AG04450 (cell line): Measurements from ENCODE around the gene CEP164. TPM values are rescaled to one million over a fixed set of nuclear protein-coding genes. Genes with fewer than 3 reads are reported as not detected.

Experiments used
- CTCF ChIA-PET: fragments of 300-600, 350-600 bp; formaldehyde crosslinking; extraction: SDS; loops from one replicate; lab custom pipeline; 2022; ENCODE audit warnings: antibody characterized with exemption, inconsistent platforms; lab: Charles Lee
- POLR2A ChIA-PET: fragments of 350-600 bp; formaldehyde crosslinking; extraction: SDS; loops from one replicate; lab custom pipeline; 2021; ENCODE audit warnings: antibody characterized with exemption, inconsistent platforms; lab: Yijun Ruan, JAX
- DNase-seq: peaks from one replicate; pipeline ENCODE4 v3.0.0-alpha.2; 2011; ENCODE audit warnings: low read depth, low spot score
- H3K27ac ChIP-seq: one replicate; pipeline ENCODE4 v1.5.1; 2012; ENCODE audit warnings: low read depth, low read length, control low read depth
- H3K27me3 ChIP-seq: one replicate; pipeline ENCODE4 v1.6.0; 2012; ENCODE audit warnings: low read length; ENCODE audit not compliant: control insufficient read depth, insufficient read depth
- H3K4me3 ChIP-seq: 2 replicates; pipeline ENCODE4 v1.5.1; 2011; ENCODE audit warnings: mild to moderate bottlenecking, low read depth, low read length, control low read depth
- H3K9me3 ChIP-seq: 2 replicates; pipeline ENCODE4 v1.5.1; 2012; ENCODE audit warnings: low read length; ENCODE audit not compliant: control insufficient read depth, insufficient read depth
- polyA plus RNA-seq: library from polyadenylated mRNA; depleted of rRNA; stranded (reverse); fragments of >200 nt; gene quantifications from 2 replicates; pipeline ENCODE4 v1.2.3, GENCODE V29; 2011
- TF ChIP-seq, protein P1 (sequence below): IDR thresholded peaks from 2 replicates; pipeline ENCODE4 v1.5.1; 2011; ENCODE audit warnings: low read depth, low read length, control low read depth, inconsistent platforms

Gene CEP164
- polyA plus RNA-seq, 1 experiment, result 22.5 TPM

DNA sequence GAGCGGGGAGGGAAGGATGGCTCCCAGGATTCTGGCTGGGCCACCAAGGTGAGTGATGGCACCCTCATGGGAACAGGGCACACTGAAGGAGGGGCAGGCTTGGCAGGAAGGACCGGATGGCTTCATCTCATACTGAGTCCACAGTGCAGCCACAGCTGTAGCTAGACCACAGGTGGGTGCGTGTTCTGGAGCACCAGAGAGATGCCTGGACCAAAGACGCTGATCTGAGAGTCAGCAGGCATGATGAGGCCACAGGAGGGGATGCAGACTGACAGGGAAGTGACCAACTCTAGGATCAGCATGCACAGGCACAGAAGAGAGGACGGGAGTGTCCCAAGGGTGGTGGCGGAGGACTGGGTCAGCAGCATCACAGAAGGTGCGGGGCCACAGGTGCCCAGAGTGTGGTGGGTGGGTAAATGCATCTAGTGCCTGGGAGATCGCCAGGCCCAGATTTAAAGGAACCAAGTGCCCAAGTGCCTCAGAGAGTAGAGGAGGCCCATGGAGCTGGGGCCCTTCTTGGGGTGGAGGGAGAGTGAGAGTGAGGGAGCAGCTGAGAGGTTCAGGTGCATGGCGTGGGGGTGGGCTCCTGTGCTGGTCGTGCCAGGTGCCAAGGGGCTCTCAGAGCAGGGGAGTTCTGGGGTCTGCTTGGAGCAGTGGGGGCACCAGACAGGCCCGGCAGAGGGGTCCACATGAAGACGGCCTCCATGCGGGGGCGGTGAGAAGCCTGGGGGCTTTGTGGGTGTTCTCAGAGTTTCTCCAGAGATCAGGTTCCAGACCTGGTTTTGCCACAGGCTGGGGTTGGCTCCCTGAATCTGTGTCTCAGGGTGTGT, 113.7 kb downstream of the CEP164 start:
- no peak for DNase-seq
- H3K9me3 ChIP-seq, result no peaks in the 10 kb centered on the region
- TF ChIP-seq, protein P1, sequence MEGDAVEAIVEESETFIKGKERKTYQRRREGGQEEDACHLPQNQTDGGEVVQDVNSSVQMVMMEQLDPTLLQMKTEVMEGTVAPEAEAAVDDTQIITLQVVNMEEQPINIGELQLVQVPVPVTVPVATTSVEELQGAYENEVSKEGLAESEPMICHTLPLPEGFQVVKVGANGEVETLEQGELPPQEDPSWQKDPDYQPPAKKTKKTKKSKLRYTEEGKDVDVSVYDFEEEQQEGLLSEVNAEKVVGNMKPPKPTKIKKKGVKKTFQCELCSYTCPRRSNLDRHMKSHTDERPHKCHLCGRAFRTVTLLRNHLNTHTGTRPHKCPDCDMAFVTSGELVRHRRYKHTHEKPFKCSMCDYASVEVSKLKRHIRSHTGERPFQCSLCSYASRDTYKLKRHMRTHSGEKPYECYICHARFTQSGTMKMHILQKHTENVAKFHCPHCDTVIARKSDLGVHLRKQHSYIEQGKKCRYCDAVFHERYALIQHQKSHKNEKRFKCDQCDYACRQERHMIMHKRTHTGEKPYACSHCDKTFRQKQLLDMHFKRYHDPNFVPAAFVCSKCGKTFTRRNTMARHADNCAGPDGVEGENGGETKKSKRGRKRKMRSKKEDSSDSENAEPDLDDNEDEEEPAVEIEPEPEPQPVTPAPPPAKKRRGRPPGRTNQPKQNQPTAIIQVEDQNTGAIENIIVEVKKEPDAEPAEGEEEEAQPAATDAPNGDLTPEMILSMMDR, result no peak
- H3K4me3 ChIP-seq, result no peak overlapping the region
- CTCF ChIA-PET, result no interaction called here
- peaks cover 36% of the 10 kb centered on the region for H3K27me3 ChIP-seq
- no peak overlapping the region for H3K27ac ChIP-seq
- POLR2A ChIA-PET, result no interaction called here

DNA sequence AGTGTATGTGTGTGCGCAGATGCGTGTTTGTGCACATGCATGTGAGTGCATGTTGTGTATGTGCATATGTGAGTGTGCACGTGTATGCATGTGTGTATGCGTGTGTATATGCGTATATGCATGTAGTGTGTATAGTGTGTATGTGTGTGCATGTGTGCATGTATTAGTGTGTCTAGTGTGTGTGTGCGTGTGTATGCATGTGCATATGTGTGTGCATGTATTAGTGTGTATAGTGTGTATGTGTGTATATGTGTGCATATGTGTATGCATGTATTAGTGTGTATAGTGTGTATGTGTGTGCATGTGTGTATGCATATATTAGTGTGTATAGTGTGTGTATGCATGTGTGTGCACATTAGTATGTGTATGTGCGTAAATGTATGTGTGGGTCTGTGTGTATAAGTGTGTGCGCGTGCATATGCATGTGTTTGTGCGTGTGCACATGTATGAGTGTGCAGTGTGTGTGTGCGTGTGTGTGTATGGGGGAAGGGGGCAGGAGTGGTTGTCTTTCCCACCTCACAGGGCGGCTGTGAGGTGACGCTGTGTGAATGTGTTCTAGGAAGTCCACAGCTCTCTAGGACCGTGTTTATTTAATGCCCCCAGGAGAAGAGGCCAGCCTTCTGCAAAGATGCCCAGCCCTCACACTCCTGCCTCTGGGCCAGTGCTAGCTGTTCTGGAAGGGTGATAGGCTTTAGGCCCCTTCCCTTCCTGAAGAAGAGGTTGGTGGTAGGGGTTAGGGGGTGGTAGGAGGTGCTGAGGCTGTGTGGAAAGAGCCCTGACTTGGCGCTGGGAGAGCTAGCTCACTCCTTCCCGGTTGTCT, 114.6 kb downstream of the CEP164 start:
- Histone ChIP-seq H3K27me3 (peaks cover 36% of the 10 kb centered on the region), H3K4me3 (no peak overlapping the region), H3K27ac (no peak overlapping the region), H3K9me3 (no peaks in the 10 kb centered on the region)
- TF ChIP-seq, protein P1, result no peak
- ChIA-PET CTCF (interaction anchor here (0.6 to 3.9 kb wide), 3 partner anchors 16 to 377 kb away, joined by 3 to 17 read pairs (median 9); no protein-coding TSS in a partner anchor), POLR2A (interaction anchor here (0.6 kb wide), 1 partner anchor 18 kb away, joined by 6 read pairs; no protein-coding TSS in a partner anchor)
- DNase-seq, result no peak

DNA sequence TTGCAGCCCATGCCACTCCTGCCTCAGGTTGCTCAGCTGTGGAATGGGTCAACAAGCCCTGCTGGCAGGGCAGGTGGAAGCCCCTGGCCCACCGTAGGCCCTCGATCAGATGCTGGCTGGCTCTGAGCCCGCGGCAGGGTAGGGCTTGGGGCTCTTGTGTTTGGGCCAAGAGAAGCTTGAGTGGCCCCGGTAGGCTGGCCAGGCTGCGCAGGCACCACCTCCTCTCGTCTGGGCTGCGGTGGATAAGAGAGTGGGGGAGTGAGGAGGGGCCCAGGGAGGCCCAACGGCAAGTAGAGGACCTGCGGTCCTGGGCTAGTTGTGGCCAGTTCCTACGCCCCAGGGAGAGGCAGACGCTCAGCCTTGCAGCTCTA, 115.2 kb downstream of the CEP164 start:
- Histone ChIP-seq H3K4me3 (no peak overlapping the region), H3K9me3 (no peaks in the 10 kb centered on the region), H3K27me3 (peaks cover 36% of the 10 kb centered on the region), H3K27ac (no peak overlapping the region)
- ChIA-PET POLR2A (no interaction called here), CTCF (interaction anchor here (0.6 to 3.9 kb wide), 4 partner anchors 16 to 376 kb away, joined by 3 to 17 read pairs (median 8); no protein-coding TSS in a partner anchor)
- no peak for DNase-seq
- TF ChIP-seq, protein P1, result no peak

DNA sequence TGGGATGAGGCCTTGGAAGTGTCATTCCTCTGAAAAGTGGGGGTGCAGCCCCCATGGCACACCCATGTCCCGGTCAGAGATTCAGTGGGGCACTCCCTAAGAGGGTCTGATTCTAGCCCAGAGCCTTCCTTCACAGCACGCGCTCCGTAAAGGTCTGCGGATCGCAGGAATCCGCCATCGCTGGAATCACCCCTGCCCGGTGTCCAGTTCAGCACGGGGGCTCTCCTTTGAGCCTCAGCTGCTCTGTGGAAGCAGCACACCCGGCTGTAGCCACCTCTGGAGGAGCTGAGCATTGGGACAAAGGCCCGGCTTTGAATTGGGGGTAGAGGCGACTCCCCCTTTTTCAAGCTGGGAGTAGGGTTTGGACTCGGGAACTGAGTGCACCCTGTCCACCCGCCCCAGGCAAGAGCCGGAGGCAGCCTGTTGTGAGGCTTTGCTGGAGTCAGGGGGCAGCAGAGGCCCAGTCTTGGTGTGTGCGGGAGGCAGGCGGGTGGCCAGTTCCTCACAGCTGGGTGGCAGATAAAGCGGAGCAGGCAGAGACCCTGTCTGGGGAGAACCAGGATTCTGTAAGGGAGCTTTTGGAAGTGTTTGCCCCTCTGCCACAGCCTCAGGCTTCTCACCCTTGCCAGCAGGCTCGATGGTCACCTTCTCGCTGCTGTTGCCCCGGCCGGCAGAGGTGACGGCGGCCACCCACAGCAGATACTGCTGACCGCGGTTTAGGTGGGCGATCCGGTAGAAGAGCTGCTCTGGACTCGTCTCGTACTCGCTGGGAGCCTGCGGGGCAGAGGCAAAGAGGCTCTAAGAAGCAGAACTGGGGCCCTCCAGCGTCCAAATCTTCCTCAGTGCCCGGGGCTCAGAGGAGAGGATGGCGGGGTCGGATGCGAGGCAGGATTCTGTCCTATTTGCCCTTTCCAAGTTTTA, 115.9 kb downstream of the CEP164 start:
- Histone ChIP-seq H3K27me3 (peaks cover 36% of the 10 kb centered on the region), H3K4me3 (no peak overlapping the region), H3K9me3 (no peaks in the 10 kb centered on the region), H3K27ac (no peak overlapping the region)
- DNase-seq, result no peak
- ChIA-PET POLR2A (no interaction called here), CTCF (interaction anchor here (0.6 to 3.9 kb wide), 9 partner anchors 9 to 400 kb away, joined by 3 to 17 read pairs (median 4); no protein-coding TSS in a partner anchor)
- TF ChIP-seq, protein P1, result peak; percentile 55
